HTR-8/SVneo (cell line): ENCODE measurements around the gene ZNF664.

ENCODE experiments used
- DNase-seq: peaks from one replicate; pipeline ENCODE4 v3.0.0; 2011; ENCODE audit warnings: low spot score, mixed read lengths; ENCODE audit not compliant: insufficient read length
- FAIRE-seq: peaks from 2 replicates; lab custom pipeline; 2011; peaks lifted over from hg19 to GRCh38; lab: Jason Lieb, UNC

Gene ZNF664

DNA sequence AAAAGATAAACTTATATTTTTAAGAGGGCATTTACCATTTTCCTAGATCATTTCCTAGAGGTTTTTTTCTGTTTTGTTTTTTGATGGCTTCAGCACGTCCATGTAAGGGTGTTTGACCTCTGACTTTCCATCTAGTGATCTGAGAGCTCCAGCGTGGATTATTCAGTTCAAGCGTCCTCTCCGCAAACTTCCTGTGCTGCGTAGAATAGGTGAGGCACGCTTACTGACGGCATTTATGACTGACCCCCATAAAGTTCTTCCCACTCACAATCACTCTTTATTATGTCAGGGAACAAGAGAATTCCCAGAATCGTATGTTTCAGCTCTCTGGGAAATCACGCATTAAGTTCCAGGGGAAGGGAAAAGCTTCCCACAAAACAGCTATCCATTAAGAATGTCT, 16.8 kb upstream of the ZNF664 start:
- FAIRE-seq (no peak), DNase-seq (no peak)

DNA sequence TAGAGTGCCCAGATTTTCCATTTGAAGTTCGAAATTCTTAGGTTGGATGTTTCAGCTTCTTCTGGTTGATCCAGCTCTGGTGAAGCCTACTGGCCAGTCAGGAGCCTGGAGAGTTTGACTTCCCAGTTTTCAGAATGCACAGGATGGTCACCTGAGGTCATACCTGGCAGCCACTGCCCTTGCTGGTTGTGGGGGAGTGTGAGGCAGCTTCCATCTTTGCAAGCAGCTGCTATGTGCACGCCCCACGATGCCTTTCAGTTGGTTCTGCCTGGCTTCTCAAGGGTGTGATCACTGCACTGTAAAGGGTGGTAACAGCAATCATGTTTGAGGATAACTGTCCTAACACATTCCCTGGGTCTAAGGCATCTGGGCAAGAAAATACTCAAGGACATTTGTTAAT, 15.8 kb upstream of the ZNF664 start:
- FAIRE-seq (no peak), DNase-seq (no peak)

DNA sequence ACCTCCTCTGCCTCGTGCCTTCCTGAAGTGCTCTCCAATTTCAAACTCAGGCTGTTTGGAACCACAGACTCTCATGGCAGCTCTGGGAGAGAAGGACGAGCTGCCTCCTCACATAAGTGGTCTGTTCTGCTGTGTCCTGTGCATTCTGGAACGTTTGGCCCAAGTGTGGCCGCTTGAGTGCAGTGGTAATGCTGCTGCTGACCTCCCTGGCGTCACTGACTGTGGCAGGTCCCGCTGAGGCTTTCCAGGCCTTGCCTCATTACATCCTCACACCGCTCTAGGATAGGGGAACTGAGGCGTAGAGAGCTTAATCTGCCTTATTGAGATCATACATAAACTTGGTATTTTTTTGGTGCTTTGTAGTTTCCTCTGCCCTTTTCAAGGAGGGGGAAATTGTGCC, 14.6 kb upstream of the ZNF664 start:
- FAIRE-seq (no peak), DNase-seq (no peak)

DNA sequence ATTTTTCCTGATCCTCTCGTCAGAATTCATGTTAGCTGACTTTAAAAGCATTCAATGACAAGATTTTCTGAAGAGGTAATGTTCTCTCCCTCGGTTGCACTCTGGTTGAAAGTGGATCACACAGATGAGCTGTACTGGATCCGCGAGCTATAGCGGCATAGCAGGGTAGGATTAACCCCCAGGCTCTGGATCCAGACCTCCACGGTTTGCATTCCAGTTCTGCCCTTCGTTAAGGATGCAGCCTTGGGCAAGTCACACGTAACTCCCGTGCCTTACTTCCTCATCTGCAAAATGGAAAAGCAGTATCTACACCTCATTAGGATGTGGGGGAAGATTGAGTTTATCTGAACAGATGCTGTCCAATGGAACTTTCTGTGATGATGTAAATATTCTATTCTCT, 14.1 kb upstream of the ZNF664 start:
- no peak for DNase-seq
- no peak for FAIRE-seq

DNA sequence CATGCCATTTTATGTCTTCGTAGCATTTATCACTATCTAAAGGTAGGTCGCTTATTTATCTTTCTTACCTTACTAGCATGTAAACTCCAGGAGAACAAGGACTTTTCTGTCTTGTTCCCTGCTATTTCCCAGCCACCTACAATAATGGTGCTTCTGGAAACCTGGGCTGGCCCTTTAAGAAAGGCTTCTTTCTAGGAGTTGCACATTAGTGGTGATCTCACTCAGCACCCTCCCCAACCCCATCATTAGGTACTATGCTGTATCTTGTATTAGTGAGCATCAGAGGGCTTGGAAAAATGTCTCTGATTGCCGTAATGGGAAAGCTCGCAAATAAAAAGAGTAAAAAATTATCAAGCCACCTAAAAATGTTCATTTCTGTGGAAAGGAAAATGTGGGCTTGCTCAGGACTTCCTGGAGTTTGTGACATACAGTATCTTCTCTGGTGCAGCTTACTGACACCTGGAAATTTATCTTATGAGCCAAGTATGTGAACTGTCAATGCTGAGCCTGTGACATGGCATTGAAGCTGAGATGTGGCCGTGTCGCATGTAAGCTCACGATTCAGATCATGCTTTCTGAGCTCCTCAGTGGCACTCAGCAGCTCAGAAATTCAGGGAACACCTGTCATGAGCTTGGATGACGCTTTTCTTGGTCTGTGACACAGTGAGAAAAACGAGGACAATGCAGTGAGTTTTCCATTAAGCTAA, 12.8 kb upstream of the ZNF664 start:
- DNase-seq (no peak), FAIRE-seq (no peak)

DNA sequence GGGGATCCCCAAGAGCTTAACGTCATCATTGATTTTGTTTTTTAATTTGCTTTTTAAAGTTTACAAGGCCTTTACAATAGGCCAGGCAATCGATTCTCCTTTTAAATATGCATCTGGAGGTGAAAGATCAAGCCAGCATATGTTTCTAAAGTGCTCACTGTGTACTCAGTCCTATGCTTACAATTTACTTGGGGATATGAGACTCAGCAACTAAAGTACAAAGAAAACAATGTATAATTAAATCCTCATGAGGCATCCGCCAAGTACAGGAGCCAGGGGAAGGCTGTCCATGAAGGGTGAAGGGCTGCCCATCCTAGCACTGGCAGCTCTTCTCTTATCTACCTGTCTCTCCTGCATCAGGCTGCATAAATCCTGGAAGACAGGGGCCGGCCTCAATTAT, 12.2 kb upstream of the ZNF664 start:
- no peak for FAIRE-seq
- DNase-seq = no peak

DNA sequence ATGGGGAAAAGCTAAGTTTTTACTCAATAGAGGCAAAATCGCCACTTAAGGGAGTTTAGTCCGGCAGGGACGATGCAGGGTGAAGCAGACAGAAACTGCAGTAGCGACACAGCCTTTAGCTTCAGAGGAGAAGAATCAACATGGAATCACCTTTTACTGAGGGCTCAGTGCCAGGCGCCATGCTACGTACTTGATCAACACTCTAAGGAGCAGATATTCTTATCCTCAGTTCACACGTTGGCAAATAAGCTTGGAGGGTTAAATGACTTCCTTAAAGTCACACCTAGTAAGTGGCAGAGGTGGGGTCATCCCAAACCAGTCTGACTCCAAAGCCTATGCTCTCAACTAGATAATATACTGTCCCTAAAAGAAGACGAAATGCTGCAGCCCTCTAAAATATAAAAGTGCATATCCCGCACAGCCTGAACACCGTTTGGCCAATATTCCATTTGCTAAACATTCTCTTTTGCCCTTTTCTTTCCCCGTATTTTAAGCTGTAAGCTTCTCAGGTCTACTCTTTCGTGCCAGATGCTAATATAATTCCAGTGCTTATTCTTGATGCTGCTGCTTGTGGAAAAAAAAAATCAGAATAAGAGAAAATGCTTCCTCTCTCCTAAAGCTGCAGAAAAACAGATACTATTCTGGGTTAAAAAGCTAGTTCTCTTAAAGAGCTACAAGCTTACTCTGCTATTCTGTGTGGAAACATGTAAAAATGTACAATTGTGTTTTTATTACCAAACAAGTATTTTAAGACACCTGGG, 11.2 kb upstream of the ZNF664 start:
- DNase-seq (no peak), FAIRE-seq (no peak)

DNA sequence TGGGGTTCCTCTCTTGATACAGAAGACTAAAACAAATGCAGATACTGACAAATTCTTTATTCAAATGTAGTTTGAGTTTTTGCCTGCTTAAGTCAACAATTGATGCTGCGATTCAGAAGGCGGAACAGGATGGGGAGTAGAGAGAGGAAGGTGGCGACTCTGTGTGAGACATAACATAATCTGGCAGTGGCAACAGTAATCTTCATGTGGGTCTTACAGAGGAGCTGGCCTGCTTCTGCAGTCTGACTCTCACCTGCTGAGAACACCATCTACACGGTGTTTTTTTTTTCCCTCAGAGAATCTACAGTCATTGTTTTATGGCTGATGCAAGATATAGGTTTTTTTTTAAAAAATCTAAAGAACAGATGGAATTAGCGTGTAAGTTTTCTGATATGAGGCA, 10.5 kb upstream of the ZNF664 start:
- DNase-seq (no peak), FAIRE-seq (no peak)

DNA sequence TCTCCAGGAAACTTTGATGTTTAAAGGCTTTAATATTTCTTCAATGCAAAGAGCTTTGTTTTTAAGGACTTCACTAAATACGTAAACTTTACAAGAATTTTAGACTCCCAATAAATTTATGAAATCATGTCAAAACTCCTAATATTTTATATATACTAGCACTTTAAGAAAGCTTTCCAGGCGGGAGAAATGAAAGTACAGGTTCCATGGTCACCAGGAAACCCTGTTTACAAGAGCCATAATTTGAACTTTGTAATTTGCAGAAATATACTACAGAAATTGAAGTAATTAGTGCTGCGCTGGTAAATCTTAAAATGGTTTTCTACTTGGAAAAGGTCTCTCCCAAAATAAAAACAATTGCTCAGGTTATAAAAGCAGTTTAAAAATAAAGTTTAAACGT, 9.2 kb upstream of the ZNF664 start:
- DNase-seq (no peak), FAIRE-seq (no peak)

DNA sequence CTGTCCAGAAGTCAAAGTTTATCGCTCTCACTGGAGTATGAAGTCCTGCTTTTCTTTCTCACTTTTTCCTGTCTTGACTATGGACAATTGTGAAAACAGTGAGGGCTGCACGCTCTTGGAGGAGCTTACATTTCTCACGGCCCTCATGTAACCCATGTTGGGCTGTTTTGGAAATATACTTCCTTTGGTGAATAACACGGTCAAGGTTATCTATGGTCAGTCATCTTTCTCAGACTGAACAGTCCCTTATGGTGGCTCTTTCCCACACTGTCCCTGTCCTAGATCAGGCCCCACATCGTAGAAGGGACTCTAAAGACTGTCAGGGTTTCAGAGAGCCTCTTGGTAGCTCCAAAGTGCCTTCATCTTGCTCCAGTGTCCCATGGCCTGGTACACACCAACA, 7.6 kb upstream of the ZNF664 start:
- FAIRE-seq (no peak), DNase-seq (no peak)

DNA sequence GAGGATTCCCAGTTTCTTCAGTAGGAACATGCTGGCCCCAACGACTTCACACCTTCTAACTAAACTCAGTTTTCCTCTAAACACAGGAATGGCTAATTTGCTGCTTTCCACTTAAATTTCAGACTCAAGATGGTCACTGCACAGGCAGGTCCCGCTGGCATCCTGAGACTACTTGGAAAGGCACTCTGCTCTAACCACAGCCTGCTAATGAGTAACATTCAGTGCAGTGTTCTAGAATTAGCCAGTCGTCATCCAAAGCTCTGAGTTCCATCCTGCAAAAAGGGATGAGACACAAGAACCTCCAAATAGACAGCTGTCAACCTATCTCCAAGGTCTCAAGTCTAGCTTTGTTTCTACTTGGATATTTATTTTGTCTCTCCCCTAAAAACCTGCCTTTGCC, 6.4 kb upstream of the ZNF664 start:
- no peak for DNase-seq
- FAIRE-seq = no peak

DNA sequence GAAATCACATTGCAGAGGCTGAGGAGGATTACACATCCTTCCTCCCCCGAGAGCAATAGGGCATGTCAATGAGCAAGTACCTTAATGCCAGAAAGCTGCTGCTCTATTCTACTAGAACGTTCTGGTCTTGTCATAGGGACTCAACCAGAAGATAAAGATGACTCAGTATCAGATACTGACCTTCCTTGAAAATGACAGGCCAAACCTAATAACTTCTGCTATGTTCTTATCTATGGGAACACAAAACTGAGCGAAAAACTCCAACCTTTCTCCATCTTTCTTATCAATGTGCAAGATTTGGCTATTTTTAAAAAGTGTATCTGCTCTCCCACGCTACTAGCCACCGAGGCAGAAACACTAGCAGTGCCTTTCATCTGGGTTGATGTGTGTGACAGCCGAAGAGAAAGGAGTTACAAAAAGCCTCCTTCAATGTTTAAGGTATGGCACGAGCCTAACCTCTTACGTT, 5.9 kb upstream of the ZNF664 start:
- no peak for DNase-seq
- no peak for FAIRE-seq

DNA sequence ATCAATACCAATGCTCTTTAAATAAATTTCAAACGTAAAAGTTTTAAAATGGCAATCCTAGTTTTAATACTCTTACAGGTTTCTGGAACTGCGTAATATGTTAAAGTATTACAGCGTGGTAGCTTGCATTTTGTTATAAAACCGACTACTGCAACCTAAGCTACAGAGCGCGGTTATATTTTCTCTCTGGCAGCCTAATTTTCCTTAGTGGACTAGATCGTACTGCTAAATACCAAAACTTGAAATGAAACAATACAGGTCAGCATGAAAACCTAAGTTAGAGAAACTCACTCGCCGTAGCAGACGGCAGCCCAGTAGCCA, 1.6 kb upstream of the ZNF664 start:
- DNase-seq = no peak
- FAIRE-seq = no peak

DNA sequence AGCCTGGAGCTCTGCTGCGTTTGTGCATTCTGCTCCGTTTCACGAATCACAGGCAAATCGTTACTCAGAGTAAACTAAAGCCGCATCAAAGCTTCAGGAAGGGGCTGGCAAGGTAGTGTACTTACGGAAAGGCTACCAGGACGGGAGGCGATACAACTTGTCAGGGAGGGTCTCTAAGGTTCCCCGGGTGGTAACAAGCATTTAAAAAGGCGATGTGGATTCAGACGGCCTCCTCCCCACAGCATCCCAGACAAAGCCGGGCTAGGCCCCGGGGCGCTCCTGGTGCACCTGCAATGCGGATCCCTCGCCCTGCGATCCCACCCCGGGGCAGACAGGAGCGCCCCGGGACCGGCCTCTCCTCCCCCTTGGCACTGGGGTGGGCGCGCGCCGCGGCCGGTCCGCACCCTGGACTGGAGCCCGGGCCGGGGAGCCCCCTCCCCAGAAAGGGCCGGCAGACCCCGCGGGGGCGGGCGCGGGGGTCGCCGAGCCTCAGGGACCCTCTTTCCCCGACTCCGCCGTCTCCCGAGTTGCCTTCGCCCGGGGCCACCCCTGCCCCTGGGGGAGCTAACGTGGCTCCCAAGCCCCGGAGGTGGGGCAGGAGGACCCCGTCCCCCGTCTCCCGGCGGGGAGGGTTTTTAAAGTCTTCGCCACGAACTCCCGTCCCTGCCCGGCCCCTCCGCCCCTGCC, 1.1 kb upstream of the ZNF664 start:
- no peak for FAIRE-seq
- peak; percentile 20 for DNase-seq

DNA sequence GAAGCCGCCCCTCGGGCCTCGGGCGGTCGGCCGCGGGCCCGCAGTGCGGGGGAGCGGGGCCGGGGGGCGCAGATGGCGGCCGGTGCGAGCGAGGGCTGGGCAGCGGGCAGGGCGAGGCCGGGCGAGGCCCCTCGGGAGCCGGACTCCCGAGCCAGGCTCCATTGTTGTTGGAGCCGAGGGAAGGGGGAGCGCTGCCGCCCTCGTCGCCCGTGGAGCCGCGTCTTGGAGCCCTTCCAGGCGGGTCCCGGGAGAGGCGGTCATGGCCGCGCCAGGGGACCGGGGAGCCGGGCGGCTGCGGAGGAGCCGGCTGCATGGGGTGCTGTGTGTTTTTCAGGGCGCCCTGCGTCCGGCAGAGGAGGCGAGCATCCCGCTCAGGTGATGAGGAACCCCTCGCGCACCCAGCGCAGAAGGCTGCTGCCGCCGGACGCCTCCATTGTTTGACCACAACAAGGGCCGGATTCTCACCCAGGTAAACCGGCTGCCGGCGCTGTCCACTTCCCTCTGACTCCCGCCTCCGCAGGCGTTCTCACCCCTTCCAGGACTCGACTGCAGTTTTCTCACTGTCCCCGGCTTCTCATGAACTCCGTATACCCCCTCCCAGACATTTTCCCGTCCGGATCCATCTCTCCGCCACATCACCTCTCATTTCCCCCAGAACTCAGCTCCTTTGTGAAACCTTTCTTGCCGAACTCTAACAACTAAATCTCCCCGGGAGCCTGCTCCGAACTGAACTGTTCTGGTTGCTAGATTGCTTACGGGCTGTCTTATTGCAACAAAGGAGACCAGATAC, 732 bp downstream of the ZNF664 start:
- FAIRE-seq = no peak
- peak; percentile 12 for DNase-seq

DNA sequence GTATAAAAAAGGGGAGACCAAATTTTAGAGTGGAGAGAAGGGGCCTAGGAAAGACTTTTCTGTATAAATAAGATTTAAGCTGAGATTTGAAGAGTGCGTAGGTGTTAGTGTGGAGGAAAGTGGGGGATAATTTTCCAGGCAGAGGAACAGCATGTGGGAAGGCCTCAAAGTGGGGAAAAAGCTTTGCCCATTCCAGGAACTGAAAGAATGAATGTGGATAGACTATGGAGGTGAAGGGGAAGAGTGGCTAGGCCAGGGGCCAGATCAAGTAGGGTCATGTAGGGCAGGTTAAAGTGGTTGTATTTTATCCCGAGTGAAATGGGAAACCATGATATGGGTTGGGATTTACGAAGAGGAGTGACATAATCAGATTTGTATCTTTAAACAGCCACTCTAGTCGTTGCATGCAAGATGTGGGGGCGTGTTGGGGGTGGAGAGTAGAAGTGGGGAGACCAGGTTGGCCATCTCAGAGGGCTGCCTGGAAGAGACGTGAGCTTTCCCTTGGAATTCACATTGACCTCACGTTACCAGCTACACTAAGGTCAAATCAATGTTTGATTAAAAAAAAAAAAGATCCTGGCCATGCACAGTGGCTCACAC, 3.3 kb downstream of the ZNF664 start:
- FAIRE-seq (no peak), DNase-seq (no peak)

DNA sequence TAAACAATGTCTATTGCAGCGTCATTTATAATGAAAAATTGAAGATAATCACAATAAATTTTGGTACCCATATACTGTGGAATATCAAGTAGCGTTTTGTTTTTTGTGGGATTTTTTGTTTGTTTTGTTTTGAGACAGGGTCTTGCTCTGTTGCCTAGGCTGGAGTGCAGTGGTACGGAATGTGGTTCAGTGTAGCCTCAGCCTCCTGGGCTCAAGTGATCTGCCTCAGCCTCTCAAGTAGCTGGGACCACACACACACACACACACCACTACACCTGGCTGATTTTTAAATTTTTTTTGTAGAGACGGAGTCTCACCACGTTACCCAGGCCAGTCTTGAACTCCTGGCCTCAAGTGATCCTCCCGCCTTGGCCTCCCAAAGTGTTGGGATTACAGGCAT, 6.6 kb downstream of the ZNF664 start:
- FAIRE-seq (no peak), DNase-seq (no peak)

DNA sequence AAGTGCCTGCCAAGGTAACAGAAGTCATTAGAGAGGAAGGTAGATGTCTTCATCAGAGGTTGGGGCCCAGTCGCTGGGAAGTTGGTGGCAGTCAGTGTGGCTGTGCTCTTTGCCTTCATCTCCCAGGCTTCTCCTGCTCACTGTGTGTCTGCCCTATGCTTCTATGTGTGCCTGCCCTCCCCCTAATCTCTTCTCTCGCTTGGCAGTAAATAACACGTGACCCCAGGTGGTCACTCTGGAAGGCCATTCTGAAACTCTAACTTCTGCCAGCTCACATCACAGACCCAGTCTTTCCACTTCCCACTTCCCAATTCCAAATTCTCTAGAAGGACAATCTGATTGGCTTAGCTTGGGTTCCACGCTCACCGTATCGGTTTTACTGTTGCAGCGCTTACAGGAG, 9.3 kb downstream of the ZNF664 start:
- no peak for FAIRE-seq
- DNase-seq = no peak

DNA sequence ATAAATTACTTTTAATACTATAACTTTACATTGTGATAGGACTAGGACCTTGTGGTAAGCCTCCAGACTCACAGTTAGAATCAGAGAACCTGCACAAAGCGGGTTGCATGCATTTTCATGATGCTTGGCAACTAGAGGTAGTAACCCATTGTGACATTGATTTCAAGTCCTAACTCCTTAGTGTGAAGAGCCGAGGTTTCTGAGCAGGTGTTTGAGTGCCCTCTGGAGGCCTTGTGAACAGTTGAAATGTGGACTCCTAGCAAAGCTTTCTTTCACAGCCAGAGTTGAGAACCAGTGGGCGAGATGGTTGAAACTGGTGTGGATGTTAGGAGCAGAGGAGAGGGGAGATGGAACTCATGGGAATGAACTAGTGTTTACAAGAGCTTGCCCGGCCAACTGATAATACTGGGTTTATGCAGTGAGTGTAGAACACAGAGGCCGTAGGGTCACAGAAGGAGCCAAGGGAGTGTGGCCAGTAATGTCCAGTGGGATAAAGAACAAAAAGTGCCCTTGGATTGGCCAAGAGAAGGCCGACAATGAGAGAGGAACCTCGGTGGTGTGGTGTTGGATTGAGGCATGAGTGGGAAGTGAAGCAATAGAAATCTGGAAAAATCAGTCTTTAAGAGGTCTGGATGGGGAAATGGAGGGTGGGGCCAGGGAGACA, 10.9 kb downstream of the ZNF664 start:
- peak; percentile 32 for DNase-seq
- FAIRE-seq = no peak

DNA sequence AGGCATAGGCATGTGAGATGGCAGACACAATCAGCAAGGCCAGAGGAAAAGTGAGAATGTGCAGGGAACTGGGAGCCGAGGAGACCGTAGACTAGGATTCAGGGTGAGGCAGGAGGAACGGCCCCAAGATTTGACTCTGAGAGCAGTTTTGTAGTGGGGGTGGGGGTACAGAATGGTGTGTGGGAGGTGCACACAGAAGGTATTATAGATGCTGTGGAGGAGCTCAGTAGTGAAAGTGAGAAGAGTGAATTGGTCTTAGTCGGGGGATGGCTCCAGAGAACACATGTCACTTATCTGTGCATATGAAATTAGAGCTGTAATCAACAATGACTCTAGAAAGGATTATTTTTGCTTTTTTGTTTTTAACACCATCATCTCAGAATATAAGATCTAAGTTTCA, 11.9 kb downstream of the ZNF664 start:
- DNase-seq = no peak
- FAIRE-seq = no peak
